Measurements from ENCODE around the gene PPP1R1B.
A peak's percentile ranks its signal among the peaks of the same experiment; 100 is the strongest.

The PPP1R1B gene

GRCh38 chr17:39641097-39641496, 14.3 kb downstream of the PPP1R1B start:
- no peak overlapping the region for H3K4me3 ChIP-seq (ENCODE audit: low read depth in 1 of 2, low read length in 2 of 2)
- no peak overlapping the region for H3K27ac ChIP-seq (ENCODE audit: low read depth, low read length)
- H3K9me3 ChIP-seq (ENCODE audit: control insufficient read depth in 1 of 2, low read length in 2 of 2), result no peaks in the 10 kb centered on the region
- H3K27me3 ChIP-seq (ENCODE audit: control insufficient read depth in 1 of 2, insufficient read depth in 2 of 2, low read length in 2 of 2), result no peaks in the 10 kb centered on the region
- no peak overlapping the region for H3K9ac ChIP-seq (ENCODE audit: low read depth in 1 of 2, low read length in 2 of 2)
- H3K4me1 ChIP-seq (ENCODE audit: control insufficient read depth in 1 of 2, insufficient read depth in 2 of 2, low read length in 2 of 2), result peaks cover 38 to 47% of the 10 kb centered on the region in 2 donors
- peaks cover 7 to 9% of the 10 kb centered on the region in 2 donors for H3K36me3 ChIP-seq (ENCODE audit: control insufficient read depth in 1 of 2, insufficient read depth in 2 of 2, low read length in 2 of 2)

- peaks cover 31 to 40% of the 10 kb centered on the region in 2 donors for H3K4me1 ChIP-seq (ENCODE audit: control insufficient read depth in 1 of 2, insufficient read depth in 2 of 2, low read length in 2 of 2)
These were observed 15.1 kb downstream of the PPP1R1B start for GRCh38 chr17:39641883-39642282.

GRCh38 chr17:39642291-39643074, 15.7 kb downstream of the PPP1R1B start:
- H3K27me3 ChIP-seq (ENCODE audit: control insufficient read depth in 1 of 2, insufficient read depth in 2 of 2, low read length in 2 of 2), result no peaks in the 10 kb centered on the region
- peaks cover 31 to 40% of the 10 kb centered on the region in 2 donors for H3K4me1 ChIP-seq (ENCODE audit: control insufficient read depth in 1 of 2, insufficient read depth in 2 of 2, low read length in 2 of 2)
- no peaks in the 10 kb centered on the region for H3K9me3 ChIP-seq (ENCODE audit: control insufficient read depth in 1 of 2, low read length in 2 of 2)
- H3K36me3 ChIP-seq (ENCODE audit: control insufficient read depth in 1 of 2, insufficient read depth in 2 of 2, low read length in 2 of 2), result peaks cover 7 to 13% of the 10 kb centered on the region in 2 donors
- H3K27ac ChIP-seq (ENCODE audit: low read depth, low read length), result no peak overlapping the region
- H3K9ac ChIP-seq (ENCODE audit: low read depth in 1 of 2, low read length in 2 of 2), result no peak overlapping the region
- peak overlapping the region in 1 of 2 donors; percentile 3 for H3K4me3 ChIP-seq (ENCODE audit: low read depth in 1 of 2, low read length in 2 of 2)

More at GRCh38 chr17:39641883-39642282, 15.1 kb downstream of the PPP1R1B start:
- no peaks in the 10 kb centered on the region for H3K27me3 ChIP-seq (ENCODE audit: control insufficient read depth in 1 of 2, insufficient read depth in 2 of 2, low read length in 2 of 2)
- no peaks in the 10 kb centered on the region for H3K9me3 ChIP-seq (ENCODE audit: control insufficient read depth in 1 of 2, low read length in 2 of 2)
- no peak overlapping the region for H3K9ac ChIP-seq (ENCODE audit: low read depth in 1 of 2, low read length in 2 of 2)
- H3K27ac ChIP-seq (ENCODE audit: low read depth, low read length), result no peak overlapping the region
- H3K4me3 ChIP-seq (ENCODE audit: low read depth in 1 of 2, low read length in 2 of 2), result no peak overlapping the region
- H3K36me3 ChIP-seq (ENCODE audit: control insufficient read depth in 1 of 2, insufficient read depth in 2 of 2, low read length in 2 of 2), result peaks cover 7 to 13% of the 10 kb centered on the region in 2 donors

DNA sequence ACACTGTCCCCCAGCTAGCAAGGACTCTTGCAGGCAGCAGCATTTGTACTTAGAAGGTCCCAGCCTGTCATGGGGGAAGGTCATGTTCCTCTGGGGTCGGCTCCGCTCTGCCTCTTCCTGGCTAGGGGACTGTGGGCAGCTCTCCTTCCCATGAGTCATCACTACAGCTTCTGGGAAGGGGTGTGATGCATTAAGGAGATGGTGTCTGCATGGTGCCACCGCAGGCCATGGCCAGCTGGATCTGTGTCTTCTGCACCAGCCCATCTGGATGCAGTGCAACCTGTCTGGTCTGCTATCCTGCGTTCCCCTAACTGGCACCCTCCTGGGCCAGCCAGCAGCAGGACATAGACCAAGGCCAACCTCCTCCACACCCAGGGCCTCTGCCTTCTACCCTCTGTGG, 16.5 kb downstream of the PPP1R1B start:
- Histone ChIP-seq H3K9ac (ENCODE audit: low read depth in 1 of 2, low read length in 2 of 2) (no peak overlapping the region), H3K36me3 (ENCODE audit: control insufficient read depth in 1 of 2, insufficient read depth in 2 of 2, low read length in 2 of 2) (peaks cover 7 to 13% of the 10 kb centered on the region in 2 donors), H3K4me1 (ENCODE audit: control insufficient read depth in 1 of 2, insufficient read depth in 2 of 2, low read length in 2 of 2) (peaks cover 23 to 33% of the 10 kb centered on the region in 2 donors), H3K27me3 (ENCODE audit: control insufficient read depth in 1 of 2, insufficient read depth in 2 of 2, low read length in 2 of 2) (no peaks in the 10 kb centered on the region), H3K27ac (ENCODE audit: low read depth, low read length) (no peak overlapping the region), H3K4me3 (ENCODE audit: low read depth in 1 of 2, low read length in 2 of 2) (peak overlapping the region in 1 of 2 donors; percentile 3), H3K9me3 (ENCODE audit: control insufficient read depth in 1 of 2, low read length in 2 of 2) (no peaks in the 10 kb centered on the region)

DNA sequence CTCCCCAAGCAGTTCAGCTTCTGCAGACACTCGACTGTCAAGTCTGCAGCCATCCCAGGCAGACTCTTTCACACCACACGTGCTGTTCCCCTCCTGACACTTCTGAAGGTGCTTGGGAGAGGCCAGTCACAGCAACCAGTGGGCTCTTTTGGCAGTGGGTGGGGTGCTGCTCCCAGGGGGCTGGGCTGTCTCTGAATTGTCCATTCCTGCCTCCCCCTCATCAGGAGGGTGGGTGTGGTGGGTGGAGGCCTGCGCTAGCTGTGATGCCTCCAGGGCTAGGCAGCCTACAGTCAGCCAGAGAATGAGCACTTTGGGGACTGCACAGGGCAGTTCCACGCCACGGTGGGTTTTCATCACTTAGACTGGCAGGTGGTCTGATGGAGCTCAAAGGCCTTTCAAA, 20.5 kb downstream of the PPP1R1B start:
- Histone ChIP-seq H3K27me3 (ENCODE audit: control insufficient read depth in 1 of 2, insufficient read depth in 2 of 2, low read length in 2 of 2) (no peaks in the 10 kb centered on the region), H3K27ac (ENCODE audit: low read depth, low read length) (no peak overlapping the region), H3K4me3 (ENCODE audit: low read depth in 1 of 2, low read length in 2 of 2) (no peak overlapping the region), H3K4me1 (ENCODE audit: control insufficient read depth in 1 of 2, insufficient read depth in 2 of 2, low read length in 2 of 2) (peaks cover 16 to 28% of the 10 kb centered on the region in 2 donors), H3K9me3 (ENCODE audit: control insufficient read depth in 1 of 2, low read length in 2 of 2) (no peaks in the 10 kb centered on the region), H3K9ac (ENCODE audit: low read depth in 1 of 2, low read length in 2 of 2) (no peak overlapping the region), H3K36me3 (ENCODE audit: control insufficient read depth in 1 of 2, insufficient read depth in 2 of 2, low read length in 2 of 2) (peaks cover 5 to 9% of the 10 kb centered on the region in 2 donors)

DNA sequence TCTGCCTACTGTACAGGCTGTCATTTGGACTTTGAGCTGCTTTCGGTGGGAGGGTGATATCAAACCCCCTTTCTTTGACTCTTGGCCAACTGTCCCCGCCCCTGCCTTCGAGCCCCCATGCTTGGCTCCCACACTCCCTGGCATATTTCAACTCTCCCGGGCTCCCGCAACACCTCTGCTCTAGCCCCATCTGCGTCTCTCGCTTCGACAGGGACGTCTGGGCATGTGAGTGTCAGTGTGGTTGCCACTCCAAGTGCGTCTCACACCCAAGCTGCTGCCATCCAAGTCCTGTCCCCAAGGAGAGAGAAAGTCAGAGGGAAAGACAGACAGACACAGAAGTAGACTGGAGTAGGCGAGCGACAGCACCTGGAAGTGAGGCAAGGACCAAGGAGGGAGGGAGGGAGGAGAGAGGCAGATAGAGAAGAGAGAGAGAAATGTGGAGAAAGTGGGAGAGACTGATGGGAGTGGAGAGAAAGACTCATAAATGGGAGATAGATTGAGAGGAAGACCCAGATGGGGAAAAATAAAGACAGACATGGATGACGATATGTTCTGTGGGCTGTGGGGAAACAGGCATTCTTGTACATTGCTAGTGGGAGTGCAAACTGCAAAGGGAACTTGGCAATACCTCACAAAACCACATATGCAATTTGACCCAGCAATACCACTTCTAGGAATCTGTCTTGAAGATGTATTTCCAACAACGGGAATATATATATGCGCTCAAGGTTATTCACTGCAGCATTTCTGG, 22.0 kb downstream of the PPP1R1B start:
- H3K27ac ChIP-seq (ENCODE audit: low read depth, low read length), result no peak overlapping the region
- H3K9ac ChIP-seq (ENCODE audit: low read depth in 1 of 2, low read length in 2 of 2), result no peak overlapping the region
- H3K4me1 ChIP-seq (ENCODE audit: control insufficient read depth in 1 of 2, insufficient read depth in 2 of 2, low read length in 2 of 2), result peaks cover 15 to 34% of the 10 kb centered on the region in 2 donors
- H3K9me3 ChIP-seq (ENCODE audit: control insufficient read depth in 1 of 2, low read length in 2 of 2), result no peaks in the 10 kb centered on the region
- no peak overlapping the region for H3K4me3 ChIP-seq (ENCODE audit: low read depth in 1 of 2, low read length in 2 of 2)
- peaks cover 2 to 9% of the 10 kb centered on the region in 2 donors for H3K36me3 ChIP-seq (ENCODE audit: control insufficient read depth in 1 of 2, insufficient read depth in 2 of 2, low read length in 2 of 2)
- no peaks in the 10 kb centered on the region for H3K27me3 ChIP-seq (ENCODE audit: control insufficient read depth in 1 of 2, insufficient read depth in 2 of 2, low read length in 2 of 2)

- H3K9ac ChIP-seq (ENCODE audit: low read depth in 1 of 2, low read length in 2 of 2), result no peak overlapping the region
- peaks cover 7 to 11% of the 10 kb centered on the region in 2 donors for H3K36me3 ChIP-seq (ENCODE audit: control insufficient read depth in 1 of 2, insufficient read depth in 2 of 2, low read length in 2 of 2)
- no peaks in the 10 kb centered on the region for H3K27me3 ChIP-seq (ENCODE audit: control insufficient read depth in 1 of 2, insufficient read depth in 2 of 2, low read length in 2 of 2)
- H3K27ac ChIP-seq (ENCODE audit: low read depth, low read length), result no peak overlapping the region
- H3K4me3 ChIP-seq (ENCODE audit: low read depth in 1 of 2, low read length in 2 of 2), result no peak overlapping the region
- H3K9me3 ChIP-seq (ENCODE audit: control insufficient read depth in 1 of 2, low read length in 2 of 2), result no peaks in the 10 kb centered on the region
- peaks cover 15 to 35% of the 10 kb centered on the region in 2 donors for H3K4me1 ChIP-seq (ENCODE audit: control insufficient read depth in 1 of 2, insufficient read depth in 2 of 2, low read length in 2 of 2)
These were observed 23.4 kb downstream of the PPP1R1B start for GRCh38 chr17:39650121-39650579.

DNA sequence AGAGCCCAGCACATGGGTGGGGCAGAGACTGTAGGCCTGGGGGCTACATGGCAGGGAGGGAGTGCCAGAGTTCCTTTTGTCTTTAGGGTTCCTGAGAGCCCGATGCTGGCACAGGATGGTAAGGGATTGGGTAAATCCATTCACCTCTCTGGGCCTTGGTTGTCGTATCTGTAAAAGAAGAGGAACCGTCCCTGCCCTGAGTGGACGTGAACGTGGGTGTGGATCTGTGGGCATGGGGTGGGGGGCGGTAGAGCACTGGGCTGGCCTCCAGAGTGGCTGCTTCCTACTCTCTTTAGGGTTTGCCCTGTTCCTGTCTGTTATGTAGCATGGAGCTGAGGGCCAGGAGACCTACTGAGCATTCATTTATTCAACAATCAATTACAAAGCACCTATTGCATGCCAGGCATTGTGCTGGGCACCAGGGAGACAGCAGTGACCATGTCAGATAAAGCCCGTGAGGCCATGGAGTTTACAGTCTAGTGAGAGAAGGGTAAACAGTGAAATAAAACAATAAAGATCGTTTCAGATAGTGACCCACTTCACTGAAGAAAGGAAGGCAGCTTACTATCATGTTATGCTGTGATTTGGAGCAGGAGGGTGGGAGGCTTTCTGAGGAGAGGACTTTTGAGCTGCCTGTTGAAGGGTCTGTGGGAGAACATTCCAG, 25.3 kb downstream of the PPP1R1B start:
- H3K27ac ChIP-seq (ENCODE audit: low read depth, low read length), result no peak overlapping the region
- H3K9me3 ChIP-seq (ENCODE audit: control insufficient read depth in 1 of 2, low read length in 2 of 2), result no peaks in the 10 kb centered on the region
- no peaks in the 10 kb centered on the region for H3K27me3 ChIP-seq (ENCODE audit: control insufficient read depth in 1 of 2, insufficient read depth in 2 of 2, low read length in 2 of 2)
- no peak overlapping the region for H3K4me3 ChIP-seq (ENCODE audit: low read depth in 1 of 2, low read length in 2 of 2)
- H3K36me3 ChIP-seq (ENCODE audit: control insufficient read depth in 1 of 2, insufficient read depth in 2 of 2, low read length in 2 of 2), result peaks cover 7 to 17% of the 10 kb centered on the region in 2 donors
- peaks cover 15 to 35% of the 10 kb centered on the region in 2 donors for H3K4me1 ChIP-seq (ENCODE audit: control insufficient read depth in 1 of 2, insufficient read depth in 2 of 2, low read length in 2 of 2)
- peak overlapping the region; percentile 4 to 9 for H3K9ac ChIP-seq (ENCODE audit: low read depth in 1 of 2, low read length in 2 of 2)

DNA sequence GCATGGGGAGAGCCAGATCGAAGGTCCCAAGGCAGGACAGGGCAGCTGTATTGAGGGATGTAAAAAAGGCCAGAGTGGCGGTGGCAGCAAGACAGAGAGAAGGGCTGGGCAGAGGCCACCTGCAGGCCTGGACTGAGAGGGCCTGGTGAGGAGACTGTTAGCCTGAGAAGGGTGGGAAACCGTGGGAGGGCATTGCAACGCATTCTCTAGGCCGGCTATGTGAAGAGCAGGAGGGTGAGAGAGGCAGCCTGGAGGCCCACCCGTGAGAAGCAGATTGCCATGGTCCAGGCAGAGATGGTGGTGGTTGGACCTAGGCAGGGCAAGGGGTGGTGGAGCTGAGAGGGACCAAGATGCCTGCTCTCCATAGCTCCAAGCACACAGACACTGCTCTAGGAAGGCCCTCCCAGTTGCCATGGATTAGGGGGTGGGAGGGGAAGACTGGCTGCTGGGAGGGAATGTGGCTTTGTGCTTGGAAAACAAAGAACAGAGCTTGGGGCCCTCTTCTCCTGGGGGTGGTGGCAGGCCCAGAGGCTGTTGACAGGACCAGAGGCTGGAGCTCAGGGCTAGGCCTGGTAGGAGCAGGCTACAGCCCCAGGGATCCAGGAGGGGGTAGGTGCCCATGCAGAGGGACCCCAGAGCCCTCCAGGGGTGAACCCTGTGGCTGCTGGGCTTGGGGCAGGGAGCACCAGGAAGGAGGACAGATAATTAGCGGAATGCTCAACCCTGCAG, 26.0 kb downstream of the PPP1R1B start:
- Histone ChIP-seq H3K27ac (ENCODE audit: low read depth, low read length) (no peak overlapping the region), H3K4me1 (ENCODE audit: control insufficient read depth in 1 of 2, insufficient read depth in 2 of 2, low read length in 2 of 2) (peaks cover 15 to 35% of the 10 kb centered on the region in 2 donors), H3K27me3 (ENCODE audit: control insufficient read depth in 1 of 2, insufficient read depth in 2 of 2, low read length in 2 of 2) (no peaks in the 10 kb centered on the region), H3K4me3 (ENCODE audit: low read depth in 1 of 2, low read length in 2 of 2) (no peak overlapping the region), H3K9ac (ENCODE audit: low read depth in 1 of 2, low read length in 2 of 2) (peak overlapping the region in 1 of 2 donors; percentile 4), H3K36me3 (ENCODE audit: control insufficient read depth in 1 of 2, insufficient read depth in 2 of 2, low read length in 2 of 2) (peaks cover 11 to 22% of the 10 kb centered on the region in 2 donors), H3K9me3 (ENCODE audit: control insufficient read depth in 1 of 2, low read length in 2 of 2) (no peaks in the 10 kb centered on the region)

Data from duodenal mucosa (tissue), 2 donors.